GM21360 (cell line): Measurements from ENCODE around the gene AAMP.

Experiments
- ATAC-seq: cut with Tn5 transposase; IDR thresholded peaks from one replicate; pipeline ENCODE4 v1.9.1; 2021; ENCODE audit warnings: mild to moderate bottlenecking, moderate library complexity; ENCODE audit not compliant: unreplicated experiment

AAMP gene

DNA sequence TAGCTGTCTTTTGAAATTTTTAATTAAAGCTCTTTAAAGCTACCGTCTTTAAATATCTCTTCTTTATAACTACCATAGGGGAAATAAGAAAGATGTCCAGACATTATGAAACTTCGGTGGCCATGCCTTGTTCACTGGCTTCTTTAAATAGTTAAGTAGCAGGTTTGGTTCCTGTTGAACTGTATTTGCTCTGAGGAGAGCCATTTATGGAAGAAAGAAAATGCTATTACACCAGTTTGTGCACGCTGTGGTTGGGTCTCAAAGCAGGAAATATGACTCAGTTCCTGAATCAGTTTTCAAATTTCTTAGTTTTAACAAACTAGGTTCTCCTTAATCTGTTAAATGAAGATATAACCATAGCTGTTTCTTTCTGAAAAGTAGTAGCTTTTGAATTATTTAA is 40.7 kb downstream of the AAMP start:
- peak; percentile 89 for ATAC-seq

DNA sequence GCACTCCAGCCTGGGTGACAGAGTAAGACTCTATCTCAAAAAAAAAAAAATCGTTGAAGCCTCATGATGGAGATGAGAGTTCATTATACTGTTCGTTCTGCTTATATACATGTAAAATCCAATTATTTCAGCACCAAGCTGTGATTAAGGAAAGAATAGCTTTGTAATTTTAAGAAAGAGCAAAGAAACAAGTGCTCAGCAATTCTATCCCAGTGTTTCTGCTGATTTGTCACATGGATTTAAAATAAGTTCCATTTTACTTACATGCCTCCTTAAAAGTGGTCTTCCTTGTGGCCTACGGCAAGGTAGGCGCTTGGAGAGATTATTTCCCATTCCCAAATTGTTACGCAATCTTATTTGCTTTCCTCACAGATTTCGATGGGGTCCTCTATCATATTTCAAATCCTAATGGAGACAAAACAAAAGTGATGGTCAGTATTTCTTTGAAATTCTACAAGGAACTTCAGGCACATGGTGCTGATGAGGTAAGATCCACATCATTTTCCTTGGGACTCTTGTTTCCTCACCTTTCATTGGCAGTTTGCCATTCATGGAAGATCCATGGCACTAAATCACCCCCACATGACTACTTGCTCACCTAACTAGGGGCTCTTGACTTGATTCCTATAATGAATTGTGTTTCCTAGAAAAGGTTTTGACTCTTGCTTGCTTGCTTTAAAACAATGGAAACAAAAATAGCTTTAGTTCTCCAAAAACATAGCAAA is 41.4 kb downstream of the AAMP start:
- ATAC-seq = no peak

- no peak for ATAC-seq
Observed at GRCh38 chr2:218226903-218227302, 43.0 kb downstream of the AAMP start.

DNA sequence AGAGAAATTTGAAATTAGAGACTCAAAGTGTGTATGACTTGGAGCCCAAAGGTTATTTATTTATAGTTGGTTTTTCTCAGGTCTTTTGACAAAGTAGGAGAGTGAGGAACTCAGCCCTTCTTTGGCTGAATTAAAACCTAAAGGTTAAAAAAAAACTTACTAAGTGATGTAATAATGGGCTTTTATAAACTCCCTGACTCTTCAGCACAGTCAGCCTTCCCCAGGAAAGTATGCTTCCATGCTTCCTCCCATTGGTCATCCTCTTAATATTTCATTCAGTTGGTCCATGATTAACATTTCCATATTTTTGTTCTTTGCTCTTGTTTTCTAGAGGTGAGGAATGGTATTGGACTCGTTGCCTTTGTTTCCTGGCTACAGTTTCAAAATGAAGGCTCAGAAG is 45.8 kb downstream of the AAMP start:
- no peak for ATAC-seq

GRCh38 chr2:218223046-218223445 is 46.9 kb downstream of the AAMP start:
- ATAC-seq = no peak

GRCh38 chr2:218221000-218221399 is 48.9 kb downstream of the AAMP start:
- ATAC-seq = no peak

GRCh38 chr2:218219934-218220333 is 50.0 kb downstream of the AAMP start:
- no peak for ATAC-seq

DNA sequence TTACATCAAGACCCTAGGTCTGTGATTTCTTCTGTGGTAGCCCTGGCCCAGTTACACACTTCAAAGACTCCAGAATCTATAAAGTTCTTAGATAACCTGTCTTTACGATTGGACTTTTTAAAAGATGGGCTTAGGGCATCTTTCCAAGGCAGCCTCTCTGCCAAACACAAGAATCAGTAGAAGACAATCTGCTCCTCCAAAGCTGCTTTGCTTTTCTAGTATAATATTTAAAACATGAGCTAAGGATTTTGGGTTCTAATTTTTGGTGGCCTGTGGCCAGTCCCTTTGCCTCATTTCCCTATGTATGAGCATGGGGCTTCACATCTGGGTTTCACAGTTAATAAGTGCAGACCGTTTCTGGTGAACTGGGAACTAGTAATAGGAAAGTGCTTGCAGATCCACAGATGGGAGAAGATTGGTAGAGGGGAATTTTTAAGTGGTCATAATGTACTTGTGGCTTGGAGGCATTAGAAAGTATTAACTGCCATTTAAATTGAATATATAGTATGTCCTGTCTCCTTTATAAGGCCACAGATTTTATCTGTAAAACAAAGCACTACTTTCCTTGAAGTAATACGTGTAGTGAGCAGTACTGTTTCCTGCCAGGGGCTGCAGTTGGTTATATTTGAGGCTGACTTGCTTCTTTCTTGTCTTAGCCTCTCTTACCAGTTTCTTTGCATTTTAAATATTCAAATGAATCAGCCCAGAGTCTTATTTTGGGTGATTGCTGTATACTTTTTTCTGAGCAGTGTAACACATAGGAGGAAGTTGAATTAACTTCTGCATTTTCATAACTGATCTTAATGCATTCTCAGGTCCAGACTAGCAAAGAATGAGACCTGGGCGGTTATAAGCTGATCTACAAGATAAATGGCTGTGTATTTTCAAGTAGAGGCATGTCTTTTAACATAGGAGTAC is 51.4 kb downstream of the AAMP start:
- ATAC-seq = peak; percentile 28

GRCh38 chr2:218217360-218218267 is 52.3 kb downstream of the AAMP start:
- ATAC-seq = peak; percentile 46

DNA sequence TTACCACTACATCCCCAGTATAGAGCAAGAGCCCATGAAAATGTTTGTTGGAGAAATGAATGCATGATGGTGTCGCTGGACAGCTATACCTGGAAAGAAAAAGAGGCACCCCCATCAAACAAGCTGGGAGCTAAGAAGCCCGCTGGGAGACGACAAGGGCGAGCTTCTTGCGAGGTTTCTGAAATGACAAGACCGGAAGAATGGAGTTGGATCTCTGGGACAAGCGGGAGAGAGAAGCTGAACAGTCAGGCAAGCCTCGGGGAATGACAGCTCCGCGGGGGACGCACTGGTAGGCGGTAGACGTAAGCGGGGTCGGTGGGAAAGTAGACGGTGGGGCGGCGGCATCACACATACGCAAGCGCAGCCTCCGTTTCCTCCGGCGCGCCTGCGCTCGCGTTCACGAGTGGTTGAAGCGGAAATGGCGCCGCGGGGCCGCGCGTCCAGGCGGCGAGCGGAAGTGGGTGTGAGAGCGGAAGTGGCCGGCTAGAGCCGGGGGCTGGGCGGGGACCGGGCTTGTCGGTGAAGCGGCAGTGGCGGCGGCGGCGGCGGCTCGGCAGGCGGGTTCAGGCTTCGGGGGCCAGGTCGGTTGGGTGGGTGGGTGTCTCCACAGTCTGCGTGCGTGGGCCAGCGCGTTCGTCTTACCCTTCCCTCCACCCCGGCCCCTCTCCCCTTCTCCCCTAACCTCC is 53.1 kb downstream of the AAMP start, which contains the start of gene ARPC2:
TSS of gene ARPC2 (plus strand) at position 516 of the 686 bp plus-strand sequence. CDS start 282 bp downstream, outside the sequence.
- ATAC-seq = peak; percentile 54

DNA sequence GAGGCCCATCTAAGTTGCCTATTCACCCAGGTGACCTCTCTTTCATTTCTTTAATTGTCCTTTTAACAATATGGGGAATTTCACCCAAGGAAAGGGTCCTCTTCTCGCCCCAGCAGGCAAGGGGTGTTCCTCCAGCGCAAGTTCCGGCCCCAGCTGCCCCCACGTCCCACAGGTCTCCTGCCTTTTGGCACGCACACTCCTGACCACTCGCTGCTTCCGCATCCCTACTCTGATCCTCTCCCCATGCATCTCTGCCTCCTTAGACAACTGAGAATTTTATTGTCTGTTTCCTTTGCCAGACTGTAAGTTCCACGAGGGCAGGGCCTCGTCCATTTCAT is 53.6 kb downstream of the AAMP start:
- ATAC-seq = no peak
